Superior temporal gyrus (tissue), 1 donor: ENCODE results near the gene RNF6.
A peak's percentile ranks its signal among the peaks of the same experiment; 100 is the strongest.
"Not testable (repeated sequence)": the region's sequence is repeated elsewhere in the genome, so short reads cannot be mapped to it uniquely, and the experiment has no call there.

Experiments
- DNase-seq: peaks from one replicate; pipeline ENCODE4 v3.0.0-alpha.2; 2016; ENCODE audit errors: extremely low spot score

RNF6 gene

DNA sequence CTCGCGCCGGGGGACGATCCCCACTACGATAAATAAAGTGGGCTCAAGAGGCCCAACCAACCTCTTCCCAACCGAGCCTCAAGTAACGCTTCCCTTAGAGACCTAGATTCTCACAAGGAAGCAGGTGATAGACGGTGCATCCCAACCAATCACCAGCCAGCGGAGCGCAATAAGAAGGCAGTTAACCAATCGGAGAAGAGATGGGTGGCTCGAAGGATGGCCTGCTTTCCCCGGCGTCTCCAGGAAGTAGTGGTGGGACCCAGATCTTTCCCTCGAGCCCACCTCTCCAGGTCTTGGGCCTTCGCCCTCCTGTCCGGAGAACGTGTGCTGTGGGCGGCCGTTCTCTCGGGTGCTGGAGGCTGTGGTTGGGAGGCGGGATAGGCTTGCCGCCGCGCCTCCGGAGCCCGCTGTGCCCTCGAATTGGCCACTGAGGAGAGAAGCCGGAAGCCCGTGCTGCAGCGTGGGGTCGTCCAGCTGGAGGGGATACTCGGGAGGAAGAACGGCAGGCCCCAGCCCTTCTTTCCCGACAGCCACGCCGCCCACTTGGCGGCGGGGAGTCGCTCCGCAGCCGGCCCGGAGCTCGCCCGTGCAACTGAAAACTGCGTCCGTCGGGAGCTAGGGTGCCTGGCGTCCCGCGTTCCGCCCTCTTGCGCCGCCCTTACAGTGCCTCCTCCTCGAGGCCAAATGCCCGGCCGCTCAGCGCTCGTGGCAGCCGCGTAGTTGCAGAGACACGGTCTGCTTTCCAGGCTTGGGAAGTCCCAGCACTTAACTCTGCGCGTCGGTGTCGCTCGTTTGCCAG lies at the start of gene RNF6:
RNF6 (minus strand) TSS at position 594 of the 799 bp plus-strand sequence. CDS start 2,665 bp downstream, outside the sequence.
- peak; percentile 99 for DNase-seq

DNA sequence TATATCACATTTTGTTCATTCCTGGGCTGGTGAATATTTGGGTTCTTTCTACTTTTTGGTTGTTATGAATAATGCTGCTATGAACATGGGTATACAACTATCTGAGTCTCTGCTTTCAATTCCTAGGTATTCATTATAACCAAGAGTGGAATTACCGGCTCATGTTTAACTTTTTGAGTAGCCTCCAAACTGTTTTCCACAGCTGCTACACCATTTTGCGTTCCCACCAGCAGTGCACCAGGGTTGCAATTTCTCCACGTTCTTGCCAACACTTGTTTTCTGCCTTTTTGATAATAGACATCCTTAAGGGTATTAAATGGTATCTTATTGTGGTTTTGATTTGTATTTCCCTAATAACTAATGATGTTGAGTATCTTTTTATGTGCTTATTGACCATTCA lies 48.6 kb upstream of the RNF6 start:
- no peak for DNase-seq

DNA sequence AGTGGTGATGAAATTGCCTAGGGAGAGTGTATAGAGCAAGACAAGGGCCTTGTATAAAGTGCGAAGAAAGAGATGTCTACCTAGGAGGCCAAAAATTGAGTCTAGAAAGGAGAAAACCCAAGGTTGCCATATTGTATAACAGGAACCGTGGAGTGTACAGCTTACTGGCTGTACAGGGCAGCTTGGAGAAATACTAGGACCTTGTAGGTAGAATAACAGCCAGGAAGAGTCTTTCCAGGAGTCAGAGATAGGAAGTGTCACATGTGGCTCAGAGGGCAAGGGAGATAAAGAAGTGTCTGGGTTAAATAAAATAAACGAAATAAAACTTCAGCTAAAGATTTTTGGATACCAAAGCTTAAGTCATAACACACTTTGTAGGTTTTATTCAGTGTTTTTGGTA lies 44.2 kb upstream of the RNF6 start:
- DNase-seq, result no peak

DNA sequence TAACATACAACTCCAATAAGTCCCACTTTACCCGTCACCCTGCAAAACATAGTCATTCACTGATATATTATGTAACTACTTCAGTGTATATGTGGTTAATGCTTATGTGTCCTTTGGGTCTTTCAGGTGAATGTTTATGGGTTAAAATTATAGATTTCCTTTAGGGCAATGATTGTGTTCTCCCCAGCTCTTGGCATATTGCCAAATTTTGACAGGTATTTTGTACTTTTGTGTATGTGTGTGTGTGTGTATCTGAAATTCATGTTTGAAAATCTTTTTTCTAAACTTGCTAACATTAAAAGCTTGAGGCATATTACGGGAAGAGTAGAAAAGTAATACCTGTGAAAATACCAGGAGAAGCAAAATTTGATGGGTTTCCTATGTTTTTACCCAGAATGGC lies 40.0 kb upstream of the RNF6 start:
- DNase-seq, result no peak

DNA sequence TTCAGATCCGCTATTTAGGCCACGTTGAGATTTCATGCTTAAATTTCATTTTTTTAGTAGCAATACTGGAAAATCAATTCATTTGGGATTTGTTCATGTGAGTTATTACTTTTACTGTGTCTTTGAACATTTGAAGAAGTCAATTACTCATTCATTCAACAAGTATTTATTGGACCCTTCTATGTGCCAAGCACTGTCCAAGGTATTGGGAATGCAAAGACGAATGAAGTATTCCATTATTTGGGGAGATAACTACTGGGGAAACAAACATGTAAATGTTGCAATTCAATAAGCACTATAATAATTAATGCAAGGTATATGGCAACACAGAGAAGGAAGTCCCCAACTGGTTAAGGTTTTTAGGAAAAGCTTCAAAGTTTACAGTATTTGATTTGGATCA lies 37.5 kb upstream of the RNF6 start:
- DNase-seq, result no peak

DNA sequence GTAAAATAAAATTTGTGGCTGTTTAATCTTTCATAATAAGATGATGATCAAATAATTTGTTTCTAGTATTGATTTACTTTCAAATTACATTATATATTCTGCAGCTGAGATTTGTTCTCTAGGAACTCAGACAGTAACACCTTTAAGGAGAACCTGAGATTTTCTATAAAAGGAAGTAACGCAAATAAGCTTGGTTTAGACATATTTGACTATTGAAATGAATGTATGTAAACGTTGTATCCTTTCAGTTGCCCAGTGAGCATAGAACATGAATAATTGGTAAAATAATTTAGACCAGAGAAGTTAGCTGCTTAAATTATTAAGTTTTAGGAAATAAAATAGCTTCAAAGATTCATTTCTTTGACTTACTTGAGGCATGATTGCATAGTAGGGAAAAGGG lies 34.9 kb upstream of the RNF6 start:
- no peak for DNase-seq

DNA sequence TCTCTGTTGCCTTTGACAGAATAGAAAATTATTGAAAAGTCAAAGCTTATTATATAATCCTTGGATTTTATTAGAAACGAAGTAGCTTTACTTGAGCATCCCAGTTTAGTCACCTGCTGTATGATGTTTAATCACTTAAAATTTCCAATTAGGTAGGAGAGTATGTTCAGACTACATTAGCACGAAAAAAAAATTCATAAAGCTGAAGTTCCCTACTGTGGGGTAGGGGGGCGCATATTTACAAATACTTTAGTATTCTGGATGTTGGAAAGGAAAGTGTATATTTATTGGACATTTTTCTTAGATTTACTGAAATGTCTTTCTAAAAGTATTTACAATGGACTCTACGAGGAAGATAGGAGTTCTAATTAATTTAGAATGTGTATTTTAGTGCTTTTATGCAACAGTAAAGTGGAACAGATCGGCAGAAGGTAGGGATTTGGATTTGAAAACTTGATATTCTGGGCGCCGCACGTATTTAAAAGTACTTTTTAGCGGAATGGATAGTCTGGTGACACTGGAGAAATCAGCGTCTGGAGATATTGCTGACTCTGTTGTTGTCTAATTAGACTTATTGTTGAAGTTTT lies 33.7 kb upstream of the RNF6 start:
- DNase-seq, result no peak

DNA sequence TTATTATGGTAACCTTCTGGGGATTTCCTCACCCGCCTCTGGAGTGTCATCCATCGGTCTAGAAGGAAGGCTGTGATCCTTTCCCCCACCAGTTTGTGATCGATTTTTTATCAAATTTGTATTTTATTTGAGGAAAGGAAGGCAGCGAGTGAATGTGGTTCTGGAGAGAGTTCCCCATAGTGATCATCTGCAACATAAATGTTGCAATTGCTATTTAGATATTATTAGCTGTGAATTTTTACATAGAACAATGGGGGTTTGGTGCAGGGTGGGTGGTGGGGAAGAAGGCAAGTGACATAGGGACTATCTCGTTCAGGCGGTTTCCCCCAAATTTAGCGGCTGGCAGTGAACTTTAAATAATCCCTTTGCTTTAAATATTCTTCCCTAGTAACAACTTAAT lies 33.0 kb upstream of the RNF6 start:
- no peak for DNase-seq

DNA sequence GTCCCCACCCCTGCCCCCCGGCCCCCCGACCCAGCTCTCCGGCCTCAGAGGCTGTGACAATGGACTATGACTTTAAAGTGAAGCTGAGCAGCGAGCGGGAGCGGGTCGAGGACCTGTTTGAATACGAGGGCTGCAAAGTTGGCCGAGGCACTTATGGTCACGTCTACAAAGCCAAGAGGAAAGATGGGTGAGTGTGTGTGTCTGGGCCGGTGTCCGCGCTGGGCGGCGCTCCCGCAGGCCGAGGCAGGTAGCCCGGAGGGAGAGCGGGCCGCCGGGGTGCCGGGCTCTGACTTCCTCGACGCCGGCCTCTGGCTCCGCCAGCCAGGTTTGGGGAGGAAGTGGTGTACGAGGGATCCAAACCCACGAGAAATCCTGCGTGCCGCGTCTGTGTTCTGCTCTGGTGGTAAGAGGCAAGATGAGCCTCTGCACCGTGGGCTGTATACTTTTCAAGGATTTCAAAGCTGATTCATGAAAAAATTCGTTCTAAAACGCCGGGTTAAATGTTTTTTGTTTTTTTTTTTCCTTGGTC lies 32.5 kb upstream of the RNF6 start:
- peak; percentile 34 for DNase-seq

DNA sequence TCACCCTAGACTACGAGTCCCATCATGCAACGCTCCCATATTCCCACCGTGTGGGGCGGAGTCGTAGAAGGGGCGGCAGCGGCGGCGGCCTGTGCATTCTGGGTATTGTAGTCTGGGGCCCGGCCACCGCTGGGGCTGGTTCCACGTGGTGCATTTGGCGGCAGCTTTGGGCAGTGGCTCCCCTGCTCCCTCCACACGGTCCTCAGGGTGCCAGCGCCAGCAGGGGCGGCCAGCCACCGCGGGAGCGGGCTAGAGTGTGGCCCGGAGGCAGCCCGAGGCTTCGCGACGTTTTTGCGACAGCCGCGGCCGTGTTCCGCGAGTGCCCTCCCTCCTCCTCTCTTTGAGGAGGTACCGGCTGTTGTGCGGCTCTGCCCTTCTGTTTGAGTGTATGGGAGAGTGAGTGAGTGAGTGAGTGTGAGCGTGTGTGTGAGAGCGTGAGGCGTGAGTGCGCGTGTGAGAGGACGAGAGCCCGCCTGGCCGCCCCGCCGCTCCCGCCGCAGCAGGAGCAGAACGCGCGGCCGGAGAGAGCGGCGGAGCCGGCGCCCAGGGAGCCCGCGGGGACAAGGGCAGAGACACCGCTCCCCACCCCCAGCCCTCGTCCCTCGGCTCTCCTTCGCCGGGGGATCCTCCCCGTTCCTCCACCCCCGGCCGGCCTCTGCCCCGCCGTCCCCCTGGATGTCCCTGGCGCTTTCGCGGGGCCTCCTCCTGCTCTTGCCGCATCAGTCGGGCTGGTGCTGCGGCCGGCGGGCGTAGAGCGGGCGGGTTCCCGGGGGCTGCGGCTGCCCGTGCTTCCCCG lies 31.9 kb upstream of the RNF6 start, which contains the start of gene CDK8:
CDK8 (plus strand) TSS at position 343 of the 796 bp plus-strand sequence. CDS start 513 bp downstream, outside the sequence.
- peak; percentile 94 for DNase-seq

DNA sequence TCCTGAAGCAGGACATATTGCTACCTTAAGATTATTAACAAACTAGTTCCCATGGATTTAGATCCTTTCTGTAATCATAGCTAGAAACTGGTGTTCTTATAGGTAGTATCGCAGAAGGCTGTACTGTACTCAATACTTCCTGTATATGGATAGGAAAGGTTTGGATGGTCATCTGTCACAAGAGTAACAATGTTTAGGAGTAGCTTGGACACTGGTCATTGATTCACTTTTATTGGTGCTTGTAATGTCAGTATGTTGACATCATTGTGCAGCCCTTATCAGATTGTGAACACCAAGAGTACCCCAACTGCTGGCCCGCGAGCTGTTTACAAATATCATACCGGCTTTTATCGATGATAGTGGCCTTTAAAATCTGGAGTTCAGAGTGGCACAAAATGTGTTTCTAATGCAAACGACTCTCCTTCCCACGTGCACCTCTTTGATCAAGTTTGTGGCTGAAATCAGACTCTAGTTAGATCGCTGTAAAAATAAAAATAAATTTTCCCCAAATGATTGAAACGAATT lies 31.2 kb upstream of the RNF6 start:
- DNase-seq, result no peak

DNA sequence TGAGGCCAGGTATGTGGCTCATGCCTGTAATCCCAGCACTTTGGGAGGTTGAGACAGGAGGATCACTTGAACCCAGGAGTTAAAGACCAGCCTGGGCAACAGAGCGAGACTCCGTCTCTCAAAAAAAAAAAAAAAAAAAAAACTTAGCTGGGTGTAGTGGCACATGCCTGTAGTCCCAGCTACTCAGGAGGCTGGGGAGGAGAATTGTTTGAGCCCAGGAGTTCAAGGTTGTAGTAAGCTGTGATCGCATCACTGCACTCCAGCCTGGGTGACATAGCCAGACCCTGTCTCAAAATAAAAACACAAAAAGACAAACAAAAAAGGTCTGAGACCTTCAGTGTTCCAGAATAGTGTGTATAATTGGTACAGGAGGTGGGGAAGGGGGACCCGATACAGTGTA lies 29.9 kb upstream of the RNF6 start:
- DNase-seq, result not testable (repeated sequence)

DNA sequence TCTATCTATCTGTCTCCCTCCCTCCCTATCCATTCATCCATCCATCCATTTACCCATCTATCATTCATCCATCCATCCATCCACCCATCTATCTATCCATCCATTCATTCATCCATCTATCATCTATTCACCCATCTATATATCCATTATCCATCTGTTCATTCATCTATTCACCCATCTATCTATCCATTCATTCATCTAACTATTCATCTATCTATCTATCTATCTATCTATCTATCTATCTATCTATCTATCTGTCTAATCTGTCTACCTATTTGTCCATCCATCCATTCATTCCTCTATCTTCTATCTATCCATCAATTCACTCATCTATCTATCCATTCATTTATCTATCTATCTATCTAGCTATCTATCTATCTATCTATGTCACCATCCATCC lies 27.4 kb upstream of the RNF6 start:
- no peak for DNase-seq

DNA sequence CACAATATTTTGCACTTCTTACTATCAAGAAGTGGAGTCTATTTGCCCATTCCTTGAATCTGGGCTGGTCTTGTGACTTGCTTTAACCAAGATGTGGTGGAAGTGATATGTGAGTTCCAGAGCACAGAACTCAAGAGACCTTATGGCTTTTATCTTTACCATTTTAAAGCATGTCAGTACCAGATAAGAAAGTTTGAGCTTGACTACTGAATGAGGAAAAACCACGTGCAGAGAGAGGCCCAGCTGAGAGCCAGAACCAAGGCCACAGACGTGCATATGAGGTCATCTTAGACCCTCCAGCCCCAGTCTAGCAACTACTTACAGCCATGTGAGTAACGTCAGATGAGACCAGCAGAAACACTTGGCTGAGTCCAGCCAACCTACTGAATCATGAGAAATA lies 25.5 kb upstream of the RNF6 start:
- DNase-seq, result no peak

DNA sequence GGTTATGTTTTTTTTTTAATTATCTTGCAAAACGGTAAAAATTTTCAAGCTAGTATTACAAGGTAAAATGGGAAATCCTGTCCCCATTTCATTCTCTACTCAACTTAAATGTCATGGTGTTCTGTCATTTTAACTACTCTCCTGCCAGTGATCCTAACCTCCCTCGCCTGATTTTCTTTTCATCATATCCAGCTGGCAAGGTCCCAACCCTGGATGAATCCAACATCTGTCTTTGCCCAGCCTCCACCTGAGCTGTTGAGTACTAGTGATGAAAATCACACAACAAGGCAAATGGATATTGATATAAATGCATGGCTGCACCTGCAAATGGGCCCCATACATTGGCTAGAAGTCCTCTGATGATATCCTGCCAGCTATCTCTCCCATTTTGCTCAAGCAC lies 24.9 kb upstream of the RNF6 start:
- DNase-seq, result no peak

DNA sequence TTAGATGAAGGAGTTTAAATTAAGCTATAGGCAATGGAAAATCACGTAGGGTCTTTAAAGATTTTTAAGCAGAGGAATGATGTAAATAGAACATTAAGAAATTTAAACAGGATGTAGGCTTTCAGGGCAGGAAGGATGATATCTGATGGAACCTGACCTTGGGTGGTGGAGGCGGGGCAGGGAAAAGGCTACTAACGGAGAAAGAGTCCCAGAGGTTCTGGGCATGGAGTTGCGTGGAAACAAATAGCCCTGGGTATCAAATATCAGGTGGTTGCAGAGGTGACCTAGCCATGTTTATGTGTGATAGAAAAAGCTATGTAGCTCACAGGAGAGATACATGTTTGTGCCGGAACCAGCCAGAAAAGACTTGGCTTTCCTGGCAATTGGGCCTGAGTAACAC lies 24.0 kb upstream of the RNF6 start:
- DNase-seq, result no peak

DNA sequence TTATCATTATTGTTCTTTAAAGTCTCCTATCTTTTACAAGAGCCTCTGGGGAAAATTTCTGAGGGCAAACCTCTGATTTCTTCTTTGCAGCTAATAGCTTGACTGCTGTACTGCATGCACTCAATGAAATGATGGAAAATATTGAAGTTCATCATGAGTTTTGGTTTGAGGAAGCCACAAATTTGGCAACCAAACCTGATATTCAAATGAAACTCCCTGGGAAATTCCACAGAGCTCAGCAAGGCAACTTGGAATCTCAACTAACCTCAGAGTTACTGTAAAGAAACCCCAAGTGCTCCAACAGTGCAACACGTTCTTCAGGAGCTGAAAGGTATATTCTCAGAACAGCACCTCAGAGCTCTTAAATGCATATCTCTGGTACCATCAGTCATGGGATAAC lies 14.2 kb upstream of the RNF6 start:
- no peak for DNase-seq

DNA sequence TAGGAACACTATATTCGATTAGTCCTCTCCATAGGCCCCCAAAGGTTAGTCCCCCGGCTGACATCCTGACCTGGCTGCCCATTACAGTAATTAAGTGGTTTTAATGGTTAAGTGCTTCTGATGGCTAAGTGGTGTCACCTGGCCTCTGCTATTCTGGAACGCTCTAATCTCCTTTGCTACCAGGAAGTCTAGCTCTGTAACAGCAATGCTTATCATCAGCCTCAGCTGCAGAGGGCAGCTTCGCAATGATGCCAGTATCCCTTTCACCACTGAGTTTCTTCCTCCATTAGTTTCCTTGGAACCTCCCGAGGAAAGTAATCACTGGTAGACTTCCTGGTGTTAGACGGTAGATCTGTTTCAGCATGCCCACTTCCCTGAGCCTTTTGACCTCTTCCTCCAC lies 8.6 kb upstream of the RNF6 start:
- no peak for DNase-seq

DNA sequence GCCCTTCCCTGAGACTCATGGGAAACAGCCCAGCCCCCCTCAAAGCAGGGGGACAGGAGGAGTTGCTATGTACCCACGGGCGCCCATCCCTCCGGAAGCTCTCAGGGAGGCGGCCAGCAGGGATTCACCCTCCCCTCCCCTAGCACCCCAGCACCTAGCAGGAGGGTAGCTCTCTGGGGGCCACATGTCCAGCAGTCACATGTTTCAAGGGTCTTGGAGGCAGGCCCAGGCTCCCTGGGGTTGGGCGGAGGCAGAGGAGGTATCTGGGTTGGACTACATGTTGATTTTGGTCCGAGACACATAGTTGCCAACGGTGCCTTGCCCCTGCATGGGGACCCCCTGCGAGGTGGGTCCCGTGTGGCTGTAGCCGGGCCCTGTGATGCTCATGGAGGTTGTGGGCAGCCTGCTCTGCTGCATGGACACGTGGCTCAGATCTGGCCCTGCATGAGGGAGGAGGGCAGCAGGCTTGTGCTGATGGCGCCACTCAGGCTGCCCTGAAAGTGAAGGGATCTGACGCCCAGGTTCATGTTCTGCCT lies 7.0 kb upstream of the RNF6 start:
- no peak for DNase-seq

DNA sequence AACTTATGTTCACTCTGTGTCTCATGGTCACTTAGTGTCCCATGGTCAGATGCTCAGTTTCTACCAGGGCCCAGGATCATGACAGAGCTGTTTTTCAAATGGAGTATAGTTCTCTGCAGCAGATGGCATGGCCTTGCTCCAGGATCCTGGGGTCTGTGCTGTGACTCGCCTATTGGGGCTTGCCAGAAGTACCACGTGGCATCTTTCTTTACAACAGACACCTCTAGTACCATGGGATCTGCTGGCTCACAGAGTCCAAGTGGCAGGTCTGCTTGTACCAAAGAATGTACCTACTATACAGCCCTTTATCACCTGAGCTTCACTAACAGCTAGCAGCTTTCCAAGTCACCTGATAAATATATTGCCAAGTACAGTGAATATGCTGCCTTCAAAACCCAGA lies 6.0 kb upstream of the RNF6 start:
- no peak for DNase-seq

DNA sequence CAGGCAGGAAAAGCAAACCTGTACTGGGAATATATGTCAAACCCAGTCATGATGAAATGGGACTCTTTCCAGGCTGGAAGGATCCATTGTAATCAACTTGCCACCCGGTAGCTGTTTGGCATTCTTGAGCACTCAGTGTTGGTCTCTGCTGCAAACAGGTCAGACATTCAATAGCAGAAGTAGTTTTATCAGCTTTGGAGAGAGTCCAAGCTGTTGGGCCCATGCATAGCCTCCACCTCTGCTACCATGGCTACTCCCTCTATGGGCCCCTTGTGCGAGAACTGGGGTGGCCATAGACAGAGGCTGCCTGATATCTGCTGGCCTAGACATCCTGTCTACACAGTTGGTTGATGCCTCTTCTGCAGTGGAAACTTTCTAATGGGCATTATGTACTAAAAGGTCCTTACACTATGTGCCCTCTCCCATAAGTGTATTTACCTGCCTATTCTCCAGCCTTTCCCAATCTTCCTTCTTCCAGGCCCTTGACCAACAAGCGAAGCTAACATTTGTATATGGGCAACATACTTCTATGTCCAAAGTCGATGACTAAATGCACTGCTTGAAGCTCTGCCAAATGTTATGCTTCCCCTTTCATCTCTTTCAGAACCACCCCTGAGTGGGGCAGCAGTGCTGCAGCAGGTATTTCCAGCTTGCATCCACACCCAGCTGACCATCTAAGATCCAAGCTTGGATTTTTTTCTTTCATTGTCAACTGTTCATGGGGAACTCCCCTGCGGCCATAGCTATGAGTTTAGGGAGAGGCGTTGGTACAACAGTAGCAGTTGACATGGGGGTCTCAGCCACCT lies 5.3 kb upstream of the RNF6 start:
- no peak for DNase-seq
